VCaP (cell line): Measurements from ENCODE around the gene SYT12.

ENCODE experiments used
- H3K27ac ChIP-seq: fragments of 450-650 bp; 2 replicates; pipeline ENCODE4 v1.5.1; 2017
- TF ChIP-seq, protein P1 (sequence below): fragments of 450-650 bp; conservative IDR thresholded peaks from 2 replicates; pipeline ENCODE4 v1.5.1; 2017; ENCODE audit warnings: mild to moderate bottlenecking, moderate library complexity

The SYT12 gene

DNA sequence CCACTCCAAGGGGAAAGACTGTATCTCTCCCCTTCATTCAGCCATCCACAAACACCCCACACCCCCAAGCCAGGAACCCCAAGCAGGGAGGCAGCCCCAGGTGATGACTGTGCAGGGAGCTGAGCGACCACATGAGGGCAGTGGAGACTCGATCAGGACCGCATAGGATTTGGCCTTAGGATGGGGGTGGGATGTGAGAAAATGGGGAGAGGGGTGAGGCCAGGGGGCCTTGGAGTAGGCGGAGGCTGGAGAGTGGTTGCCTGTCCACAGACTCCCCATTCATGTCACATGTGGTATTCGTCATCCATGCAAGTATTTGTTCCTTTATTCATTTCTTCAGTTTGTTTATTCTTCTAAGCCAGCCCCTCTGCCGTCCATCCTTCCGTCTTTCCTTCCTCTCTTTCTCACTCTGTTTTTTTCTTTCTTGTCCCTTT is 31.0 kb downstream of the SYT12 start:
- H3K27ac ChIP-seq = peak overlapping the region; percentile 88

DNA sequence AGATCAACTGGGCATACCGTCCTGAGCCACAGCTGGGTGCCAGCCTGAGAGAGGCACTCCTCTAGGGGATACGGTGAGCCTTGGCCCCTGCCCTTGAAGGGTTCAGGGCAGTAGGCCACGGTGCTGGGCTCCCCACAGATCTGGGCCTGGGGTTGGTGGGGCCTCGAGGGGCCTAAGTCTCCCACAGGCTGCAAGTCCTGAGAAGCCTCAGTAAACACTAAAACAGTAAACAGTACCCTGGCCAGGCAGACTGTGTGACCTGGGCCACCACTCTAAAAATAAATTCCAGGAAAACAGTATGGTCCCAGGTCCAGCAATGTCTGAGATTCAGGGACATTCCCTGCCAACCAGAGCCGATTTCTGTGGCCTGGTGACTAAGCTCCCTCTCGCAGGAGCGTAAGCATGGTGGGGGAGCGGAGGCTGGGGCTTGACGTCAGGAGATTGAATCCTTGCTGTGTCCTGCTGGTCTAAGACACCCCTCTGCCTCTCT is 31.5 kb downstream of the SYT12 start:
- peak overlapping the region; percentile 88 for H3K27ac ChIP-seq
- TF ChIP-seq, protein P1, sequence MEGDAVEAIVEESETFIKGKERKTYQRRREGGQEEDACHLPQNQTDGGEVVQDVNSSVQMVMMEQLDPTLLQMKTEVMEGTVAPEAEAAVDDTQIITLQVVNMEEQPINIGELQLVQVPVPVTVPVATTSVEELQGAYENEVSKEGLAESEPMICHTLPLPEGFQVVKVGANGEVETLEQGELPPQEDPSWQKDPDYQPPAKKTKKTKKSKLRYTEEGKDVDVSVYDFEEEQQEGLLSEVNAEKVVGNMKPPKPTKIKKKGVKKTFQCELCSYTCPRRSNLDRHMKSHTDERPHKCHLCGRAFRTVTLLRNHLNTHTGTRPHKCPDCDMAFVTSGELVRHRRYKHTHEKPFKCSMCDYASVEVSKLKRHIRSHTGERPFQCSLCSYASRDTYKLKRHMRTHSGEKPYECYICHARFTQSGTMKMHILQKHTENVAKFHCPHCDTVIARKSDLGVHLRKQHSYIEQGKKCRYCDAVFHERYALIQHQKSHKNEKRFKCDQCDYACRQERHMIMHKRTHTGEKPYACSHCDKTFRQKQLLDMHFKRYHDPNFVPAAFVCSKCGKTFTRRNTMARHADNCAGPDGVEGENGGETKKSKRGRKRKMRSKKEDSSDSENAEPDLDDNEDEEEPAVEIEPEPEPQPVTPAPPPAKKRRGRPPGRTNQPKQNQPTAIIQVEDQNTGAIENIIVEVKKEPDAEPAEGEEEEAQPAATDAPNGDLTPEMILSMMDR = no peak

More for the DNA sequence above, 31.0 kb downstream of the SYT12 start:
- TF ChIP-seq, protein P1 = peak; percentile 99

DNA sequence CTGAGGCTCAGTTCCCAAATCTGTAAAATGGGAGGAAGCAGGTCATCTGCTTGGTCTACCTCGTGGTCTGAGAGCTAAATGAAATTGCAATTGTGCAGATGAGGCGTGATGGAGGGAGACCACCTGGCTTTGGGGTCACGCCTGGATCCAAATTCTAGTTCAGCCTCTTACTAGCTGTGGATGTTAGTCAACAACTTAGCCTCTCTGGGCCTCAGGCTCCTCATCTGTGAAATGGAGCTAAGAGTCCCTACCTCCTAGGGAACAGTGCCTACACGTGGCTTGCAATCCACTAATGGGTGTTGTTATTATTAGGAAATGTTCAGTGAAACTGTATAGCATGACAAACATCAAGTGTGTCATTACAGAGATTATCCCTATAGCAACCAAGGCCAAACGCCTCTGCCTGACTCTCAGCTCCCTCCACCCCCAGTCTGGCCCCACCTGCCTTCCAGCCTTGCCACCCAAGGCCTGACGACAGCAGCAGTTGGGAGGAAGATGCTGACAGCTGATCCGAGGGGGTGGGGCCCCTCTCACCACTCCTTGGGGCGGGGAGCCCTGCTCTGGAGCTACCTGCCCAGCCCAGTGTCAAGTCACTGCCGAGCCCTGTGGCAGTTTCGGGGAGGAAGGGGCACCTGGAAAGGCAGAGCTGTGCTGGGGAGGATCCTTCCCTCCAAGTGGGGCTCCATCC is 32.0 kb downstream of the SYT12 start:
- H3K27ac ChIP-seq = peak overlapping the region; percentile 88

DNA sequence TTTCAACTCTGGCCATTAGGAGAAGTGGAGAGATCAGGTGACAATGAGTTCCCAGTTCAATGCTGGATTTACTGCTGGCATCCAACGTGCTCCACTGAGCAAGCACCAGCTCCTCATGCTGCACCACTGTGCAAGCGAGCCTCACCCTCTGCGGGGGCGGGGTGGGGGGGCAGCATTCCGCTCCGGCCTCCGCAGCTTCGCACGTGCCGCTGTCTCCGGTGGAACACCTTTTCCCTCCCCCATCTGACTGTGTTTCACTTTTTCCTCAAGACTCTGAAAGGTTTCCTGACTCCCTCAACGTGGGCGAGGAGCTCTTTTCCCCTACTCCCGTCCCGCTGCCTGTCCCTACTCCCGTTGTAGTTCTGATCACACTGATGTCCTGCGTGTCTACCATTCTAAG is 32.9 kb downstream of the SYT12 start:
- peak overlapping the region; percentile 88 for H3K27ac ChIP-seq
- TF ChIP-seq, protein P1 = no peak

More for the DNA sequence above, 32.0 kb downstream of the SYT12 start:
- TF ChIP-seq, protein P1 = no peak

DNA sequence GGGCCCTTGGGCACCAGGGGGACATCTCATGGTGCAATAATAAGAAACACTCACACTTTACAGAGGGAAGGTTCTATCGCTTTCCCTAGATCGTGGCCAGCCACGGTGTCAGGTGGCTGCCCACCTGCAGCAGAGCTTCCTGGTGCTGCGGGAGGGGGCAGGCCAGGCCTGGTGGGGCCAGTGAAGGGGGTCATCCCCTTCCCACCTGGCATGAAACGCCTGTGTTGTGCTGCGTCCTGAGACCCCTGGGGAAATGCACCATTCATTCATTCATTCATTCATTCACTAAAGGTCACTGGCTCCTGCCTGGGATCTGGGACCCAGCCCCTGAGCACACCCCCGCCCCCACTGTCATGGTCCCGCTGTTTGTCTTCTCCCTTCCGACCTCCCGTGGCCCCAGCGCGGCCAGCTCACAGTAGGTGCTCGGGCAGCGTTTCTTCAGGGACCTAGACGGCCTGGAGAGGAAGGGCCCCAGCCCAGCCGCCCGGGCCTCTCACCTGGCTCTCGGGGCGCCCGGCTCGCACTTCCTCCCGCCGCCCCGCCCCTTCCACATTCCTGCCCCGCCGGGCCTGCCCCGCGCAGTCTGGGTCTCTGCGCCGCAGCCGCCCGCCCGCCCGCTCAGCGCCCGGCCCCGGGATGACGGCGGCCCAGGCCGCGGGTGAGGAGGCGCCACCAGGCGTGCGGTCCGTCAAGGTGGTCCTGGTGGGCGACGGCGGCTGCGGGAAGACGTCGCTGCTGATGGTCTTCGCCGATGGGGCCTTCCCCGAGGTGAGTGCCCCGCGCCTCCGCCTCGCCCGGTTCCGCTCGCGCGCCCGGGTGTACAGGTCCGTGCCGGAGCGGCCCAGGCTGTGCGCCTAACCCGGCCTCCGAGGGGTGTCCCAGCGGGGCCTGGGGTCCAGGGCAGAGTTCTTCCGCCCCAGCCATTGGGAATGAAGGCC is 33.6 kb downstream of the SYT12 start, which contains the start of gene RHOD:
Gene RHOD, plus strand, starts transcription at position 581 of the 938 bp plus-strand sequence. Its CDS starts 56 bp downstream, at position 637.
- TF ChIP-seq, protein P1 = no peak
- H3K27ac ChIP-seq = peak within 1 kb of the TSS; percentile 88

DNA sequence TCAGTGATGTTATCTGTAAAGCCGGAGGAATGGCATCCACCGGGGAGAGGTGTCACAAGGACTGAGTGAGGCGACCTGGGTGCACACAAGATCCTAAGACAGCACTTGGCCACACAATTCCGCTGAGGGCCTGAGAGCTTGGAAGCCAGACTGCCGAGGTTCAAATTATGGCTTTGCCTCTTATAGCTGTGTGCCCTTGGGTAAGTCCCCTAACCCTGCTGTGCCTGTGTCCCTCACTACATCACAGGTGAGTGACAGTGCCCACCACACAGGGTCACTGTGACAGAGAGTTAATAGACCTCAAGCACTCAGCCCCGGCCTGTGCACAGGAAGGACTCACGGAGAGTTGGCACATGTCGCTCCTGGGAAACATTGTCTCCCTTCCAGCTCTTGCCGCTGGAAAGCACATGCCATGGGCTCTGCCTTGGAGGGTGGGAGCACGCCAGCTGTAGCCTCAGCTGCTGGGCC is 34.3 kb downstream of the SYT12 start:
- peak overlapping the region; percentile 88 for H3K27ac ChIP-seq
- TF ChIP-seq, protein P1 = peak; percentile 18; the same call in 1 of the 2 replicates

DNA sequence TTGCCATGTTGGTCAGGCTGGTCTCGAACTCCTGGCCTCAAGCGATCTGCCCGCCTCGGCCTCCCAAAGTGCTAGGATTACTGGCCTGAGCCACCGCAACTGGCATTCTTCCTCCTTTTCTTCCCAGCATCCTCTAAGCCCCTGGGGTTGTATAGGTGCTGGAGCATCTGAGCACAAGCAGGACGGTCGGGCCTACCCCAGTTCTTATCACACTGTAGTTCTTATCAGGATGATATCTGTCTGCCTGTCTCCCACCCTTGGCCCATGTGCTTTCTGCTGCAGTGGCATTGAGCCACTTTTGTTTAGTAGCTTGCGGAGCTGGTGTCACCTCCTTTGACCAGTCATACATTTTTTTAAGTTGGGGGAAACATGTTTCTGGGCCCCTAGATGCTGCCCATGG is 35.6 kb downstream of the SYT12 start:
- TF ChIP-seq, protein P1 = no peak
- H3K27ac ChIP-seq = no peak overlapping the region
